Suprapubic skin (tissue), 4 donors: ENCODE measurements around the gene CDHR5.

Experiments
- EP300 ChIP-seq: sonication (generic); formaldehyde crosslinking; IDR thresholded peaks from one replicate; pipeline ENCODE4 v1.6.1; 2017; ENCODE audit warnings: antibody characterized with exemption
- POLR2A ChIP-seq, 2 donors: fragments of 450-650 bp; IDR thresholded peaks; one replicate each; pipeline ENCODE4 v1.6.1; 2017; ENCODE audit warnings: antibody characterized with exemption in 2 of 2, mild to moderate bottlenecking in 2 of 2, moderate library complexity in 2 of 2
- POLR2AphosphoS5 ChIP-seq, 3 donors: sonication (generic); formaldehyde crosslinking; IDR thresholded peaks; one replicate each; pipeline ENCODE4 v1.6.1; 2017; ENCODE audit warnings: antibody characterized with exemption in 3 of 3
- TF ChIP-seq, protein P1 (sequence below), 2 donors: fragments of 200-600 bp in 1 of 2; fragments of 450-650 bp in 1 of 2; sonication (generic) in 1 of 2; IDR thresholded peaks; one replicate each; pipeline ENCODE4 v1.5.1; 2016 to 2019; ENCODE audit warnings: antibody characterized with exemption in 2 of 2, mild to moderate bottlenecking in 1 of 2, moderate library complexity in 1 of 2

DNA sequence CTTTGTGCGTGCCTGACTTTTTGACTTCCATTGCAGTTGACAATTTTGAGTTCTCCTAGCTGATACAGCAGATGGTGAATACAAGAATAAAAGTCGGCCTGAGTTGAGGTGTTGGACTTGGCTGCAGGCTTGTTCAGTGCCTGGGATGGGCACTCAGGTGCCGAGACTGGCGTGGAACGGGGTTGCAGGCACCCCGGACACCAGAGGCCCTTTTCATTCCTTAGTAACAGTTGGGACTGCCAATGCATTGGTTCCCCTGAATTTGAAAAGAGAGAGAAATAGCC, 47.2 kb downstream of the CDHR5 start:
- TF ChIP-seq POLR2A (IDR thresholded peaks at IDR 0.05) (no peak), POLR2AphosphoS5 (IDR thresholded peaks at IDR 0.05) (no peak), EP300 (no peak)
- TF ChIP-seq, protein P1, sequence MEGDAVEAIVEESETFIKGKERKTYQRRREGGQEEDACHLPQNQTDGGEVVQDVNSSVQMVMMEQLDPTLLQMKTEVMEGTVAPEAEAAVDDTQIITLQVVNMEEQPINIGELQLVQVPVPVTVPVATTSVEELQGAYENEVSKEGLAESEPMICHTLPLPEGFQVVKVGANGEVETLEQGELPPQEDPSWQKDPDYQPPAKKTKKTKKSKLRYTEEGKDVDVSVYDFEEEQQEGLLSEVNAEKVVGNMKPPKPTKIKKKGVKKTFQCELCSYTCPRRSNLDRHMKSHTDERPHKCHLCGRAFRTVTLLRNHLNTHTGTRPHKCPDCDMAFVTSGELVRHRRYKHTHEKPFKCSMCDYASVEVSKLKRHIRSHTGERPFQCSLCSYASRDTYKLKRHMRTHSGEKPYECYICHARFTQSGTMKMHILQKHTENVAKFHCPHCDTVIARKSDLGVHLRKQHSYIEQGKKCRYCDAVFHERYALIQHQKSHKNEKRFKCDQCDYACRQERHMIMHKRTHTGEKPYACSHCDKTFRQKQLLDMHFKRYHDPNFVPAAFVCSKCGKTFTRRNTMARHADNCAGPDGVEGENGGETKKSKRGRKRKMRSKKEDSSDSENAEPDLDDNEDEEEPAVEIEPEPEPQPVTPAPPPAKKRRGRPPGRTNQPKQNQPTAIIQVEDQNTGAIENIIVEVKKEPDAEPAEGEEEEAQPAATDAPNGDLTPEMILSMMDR (IDR thresholded peaks at IDR 0.05), result no peak
